VCaP (cell line): ENCODE data around the gene COA8.
A peak's percentile ranks its signal among the peaks of the same experiment; 100 is the strongest.

Experiments used
- H3K27ac ChIP-seq: fragments of 450-650 bp; 2 replicates; pipeline ENCODE4 v1.5.1; 2017
- CTCF ChIP-seq: fragments of 450-650 bp; conservative IDR thresholded peaks from 2 replicates; pipeline ENCODE4 v1.5.1; 2017; ENCODE audit warnings: mild to moderate bottlenecking, moderate library complexity

COA8 gene

DNA sequence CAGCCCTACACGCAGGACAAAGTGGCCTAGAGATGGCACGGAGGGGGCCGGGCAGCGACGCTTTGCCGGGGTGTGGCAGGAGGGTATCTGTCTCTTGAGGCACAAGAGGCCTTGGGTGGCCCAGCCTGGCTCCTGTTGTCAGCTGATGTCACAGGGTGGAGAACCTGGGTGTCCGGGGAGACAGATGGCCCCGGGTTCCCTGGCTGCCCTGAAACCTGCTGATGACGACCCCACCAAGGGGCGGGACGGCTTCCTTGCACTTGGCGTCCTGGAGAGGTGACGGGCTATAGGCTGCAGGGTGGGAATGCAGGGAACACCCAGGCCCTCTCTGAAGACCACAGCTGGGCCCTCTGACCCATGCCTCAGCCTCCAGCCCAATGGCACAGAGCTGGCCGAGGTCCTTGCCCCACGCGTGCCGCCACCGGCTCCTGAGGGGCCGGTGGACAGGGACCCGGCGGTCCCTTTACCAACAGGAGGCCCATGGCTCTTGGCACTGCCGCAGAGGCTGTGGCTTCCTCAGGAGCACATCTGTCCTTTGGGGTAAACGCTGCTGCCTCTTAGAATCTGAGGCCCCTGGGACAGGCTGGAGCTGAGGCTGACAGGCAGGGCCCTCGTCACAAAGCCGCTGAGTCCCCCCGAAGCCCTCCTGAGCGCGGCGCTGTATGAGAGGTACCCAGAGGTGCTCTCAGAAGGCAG, 17.4 kb upstream of the COA8 start:
- H3K27ac ChIP-seq, result no peak overlapping the region
- no peak for TF ChIP-seq CTCF

DNA sequence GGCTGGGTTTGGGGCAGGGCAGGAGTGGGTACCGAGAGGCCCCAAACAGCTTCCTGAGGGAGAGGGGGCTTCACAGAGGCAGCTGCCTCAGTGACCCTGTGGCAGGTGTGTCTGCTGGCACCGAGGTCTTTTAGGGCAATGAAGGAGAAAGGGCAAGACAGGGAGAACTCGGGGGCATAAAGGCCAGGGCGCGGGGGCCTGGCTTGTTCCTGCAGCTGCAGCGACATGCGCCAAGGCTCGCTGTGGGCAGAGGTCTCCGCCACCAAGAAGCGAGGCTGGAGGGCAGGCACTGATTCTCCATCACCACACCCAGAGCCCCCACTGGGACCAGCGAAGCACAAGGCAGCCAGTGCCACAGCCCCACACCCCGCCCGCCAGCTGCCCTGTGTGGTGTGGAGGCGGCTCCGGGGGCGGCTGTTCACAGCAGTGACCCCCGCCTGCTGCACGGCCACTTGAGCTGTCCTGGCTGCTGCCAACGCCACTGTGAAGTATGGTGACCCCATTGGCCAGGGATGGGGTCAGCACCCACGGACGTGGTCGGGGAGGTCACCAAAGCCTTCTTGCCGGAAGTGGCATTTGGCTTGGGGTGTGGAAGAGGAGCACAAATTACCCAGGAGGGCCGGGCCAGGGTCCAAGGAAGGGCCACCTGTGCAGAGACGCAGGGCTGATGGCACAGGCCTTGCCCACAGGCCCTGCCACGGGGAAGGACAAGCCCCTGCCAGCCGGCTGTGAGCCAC, 16.7 kb upstream of the COA8 start:
- TF ChIP-seq CTCF, result no peak
- no peak overlapping the region; the same call in 1 of the 2 replicates for H3K27ac ChIP-seq

DNA sequence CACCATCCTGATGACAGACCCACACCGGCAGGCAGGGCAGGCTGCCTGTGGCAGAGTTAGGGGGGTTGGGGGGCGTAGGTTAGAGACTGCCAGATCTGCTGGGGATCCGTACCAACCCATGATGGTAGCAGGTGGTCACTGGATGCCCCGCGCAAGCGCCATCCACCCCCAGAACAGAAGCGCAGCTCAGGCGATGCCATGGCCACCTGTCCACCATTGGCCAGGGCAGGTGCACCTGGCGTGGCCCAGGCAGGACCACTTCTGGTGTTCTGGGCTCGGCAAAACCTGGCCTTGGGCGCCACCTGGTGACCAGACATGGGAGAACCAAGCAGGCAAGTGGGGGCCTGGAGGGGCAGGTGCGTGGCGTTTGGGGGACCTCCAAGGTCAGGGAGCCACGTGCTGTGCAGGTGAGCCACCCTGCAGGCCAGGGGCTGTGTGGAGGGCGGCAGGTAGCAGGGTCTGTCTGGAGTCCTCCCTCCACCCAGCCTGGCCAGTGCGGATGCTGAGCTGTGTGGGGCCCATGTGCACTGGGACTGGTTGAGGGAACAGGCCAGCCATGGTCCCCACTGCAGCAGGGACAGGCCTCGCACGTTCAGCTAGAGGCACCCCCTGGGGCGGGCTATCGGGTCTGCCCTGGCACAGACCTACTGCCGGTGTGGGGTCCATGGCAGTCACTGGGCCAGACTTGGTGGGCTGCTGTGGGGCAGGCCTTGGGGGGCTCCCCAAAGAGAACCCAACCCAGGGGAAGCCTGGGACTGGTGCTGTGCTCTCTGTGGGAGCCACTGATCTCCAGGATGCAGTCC, 15.9 kb upstream of the COA8 start:
- peak; percentile 85 for TF ChIP-seq CTCF

GRCh38 chr14:103547455-103547940, 15.3 kb upstream of the COA8 start:
- H3K27ac ChIP-seq, result no peak overlapping the region
- TF ChIP-seq CTCF, result no peak

More for the DNA sequence above, 15.9 kb upstream of the COA8 start:
- no peak overlapping the region; the same call in 1 of the 2 replicates for H3K27ac ChIP-seq

GRCh38 chr14:103547941-103548462, 14.8 kb upstream of the COA8 start:
- H3K27ac ChIP-seq, result no peak overlapping the region
- TF ChIP-seq CTCF, result no peak

DNA sequence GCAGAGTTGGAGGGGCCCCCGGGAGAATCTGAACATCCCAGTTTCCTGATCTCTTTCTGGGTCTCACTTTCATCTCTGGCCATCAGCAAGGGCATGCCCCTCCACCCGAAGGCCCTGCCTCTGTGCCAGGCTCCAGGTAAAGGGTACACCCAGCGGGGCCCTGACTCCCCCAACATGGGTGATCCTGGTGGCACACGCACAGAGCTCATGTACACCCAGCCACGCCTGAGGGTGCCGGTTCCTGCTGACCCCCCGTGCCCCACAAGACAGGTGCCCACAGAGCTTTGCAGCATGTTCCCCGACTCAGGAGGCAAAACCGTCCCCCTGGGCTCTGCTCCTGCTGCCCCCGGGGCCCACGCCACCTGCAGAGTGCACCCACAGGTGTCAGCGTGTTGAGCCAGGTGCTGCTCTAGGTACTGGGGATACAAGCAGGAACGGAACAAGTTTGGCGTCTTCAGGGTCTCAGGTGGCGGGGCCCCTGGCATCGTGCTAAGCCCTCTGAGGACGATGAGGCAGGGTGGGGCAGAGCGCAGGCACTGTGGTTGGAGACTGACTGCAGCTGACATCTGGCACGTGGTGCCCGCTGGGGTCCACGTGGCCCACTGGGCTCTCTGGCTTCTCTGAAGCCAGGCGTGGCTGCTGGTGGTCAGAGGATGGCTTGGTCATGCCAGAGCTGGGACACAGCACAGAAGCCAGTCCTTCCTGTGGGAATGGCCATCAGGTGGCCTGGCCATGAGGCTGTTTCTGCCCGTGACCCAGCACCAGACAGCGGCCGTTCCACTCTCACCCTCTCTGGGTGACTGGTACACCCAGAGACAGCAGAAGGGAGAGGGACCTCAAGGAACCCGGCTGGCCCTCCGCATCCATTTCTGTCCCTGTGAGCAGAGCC, 14.1 kb upstream of the COA8 start:
- no peak for TF ChIP-seq CTCF
- 0 out of 2 replicates have a peak overlapping the region, but pooled peaks have one; percentile 14 for H3K27ac ChIP-seq
